ENCODE data around the gene MRTFA.

The MRTFA gene

GRCh38 chr22:40636380-40637182, at the start of gene MRTFA:
Gene MRTFA, minus strand, starts transcription at chr22:40636719.
- in situ Hi-C loops (cut with MboI; ENCODE audit: low pct_unique_long_range_greater_than_20kb, low sequenced_read_pairs, unreplicated experiment), result no loop called here
- no peak for TF ChIP-seq CTCF (IDR thresholded peaks at IDR 0.05; ENCODE audit: extremely low read depth, insufficient read depth, missing control alignments)
- DNase-seq (ENCODE audit: low spot score), result peak; percentile 94

- TF ChIP-seq CTCF (IDR thresholded peaks at IDR 0.05; ENCODE audit: extremely low read depth, insufficient read depth, missing control alignments), result no peak
- in situ Hi-C loops (cut with MboI; ENCODE audit: low pct_unique_long_range_greater_than_20kb, low sequenced_read_pairs, unreplicated experiment), result no loop called here
- DNase-seq (ENCODE audit: low spot score), result no peak
These were observed 48.9 kb upstream of the MRTFA start for GRCh38 chr22:40685406-40685805.

- in situ Hi-C loops (cut with MboI; ENCODE audit: low pct_unique_long_range_greater_than_20kb, low sequenced_read_pairs, unreplicated experiment), result no loop called here
- TF ChIP-seq CTCF (IDR thresholded peaks at IDR 0.05; ENCODE audit: extremely low read depth, insufficient read depth, missing control alignments), result no peak
- DNase-seq (ENCODE audit: low spot score), result no peak
These were observed 48.2 kb upstream of the MRTFA start for GRCh38 chr22:40684728-40685127.

GRCh38 chr22:40681451-40681850, 44.9 kb upstream of the MRTFA start:
- no peak for TF ChIP-seq CTCF (IDR thresholded peaks at IDR 0.05; ENCODE audit: extremely low read depth, insufficient read depth, missing control alignments)
- in situ Hi-C loops (cut with MboI; ENCODE audit: low pct_unique_long_range_greater_than_20kb, low sequenced_read_pairs, unreplicated experiment), result no loop called here
- no peak for DNase-seq (ENCODE audit: low spot score)

GRCh38 chr22:40680819-40681183, 44.3 kb upstream of the MRTFA start:
- no peak for TF ChIP-seq CTCF (IDR thresholded peaks at IDR 0.05; ENCODE audit: extremely low read depth, insufficient read depth, missing control alignments)
- DNase-seq (ENCODE audit: low spot score), result no peak
- in situ Hi-C loops (cut with MboI; ENCODE audit: low pct_unique_long_range_greater_than_20kb, low sequenced_read_pairs, unreplicated experiment), result no loop called here

- DNase-seq (ENCODE audit: low spot score), result no peak
- in situ Hi-C loops (cut with MboI; ENCODE audit: low pct_unique_long_range_greater_than_20kb, low sequenced_read_pairs, unreplicated experiment), result no loop called here
- no peak for TF ChIP-seq CTCF (IDR thresholded peaks at IDR 0.05; ENCODE audit: extremely low read depth, insufficient read depth, missing control alignments)
These were observed 43.7 kb upstream of the MRTFA start for GRCh38 chr22:40679964-40680818.
